Measurements from ENCODE around the gene RALGDS. TPM values are rescaled to one million over a fixed set of nuclear protein-coding genes. Genes with fewer than 3 reads are reported as not detected.

RALGDS gene
- total and polyA plus RNA-seq, 9 of the 15 experiments (the other 6 are each of a cell fraction or from before 2014, with no cell fraction given) = 0.75 to 43.3 (median 27.1) TPM

DNA sequence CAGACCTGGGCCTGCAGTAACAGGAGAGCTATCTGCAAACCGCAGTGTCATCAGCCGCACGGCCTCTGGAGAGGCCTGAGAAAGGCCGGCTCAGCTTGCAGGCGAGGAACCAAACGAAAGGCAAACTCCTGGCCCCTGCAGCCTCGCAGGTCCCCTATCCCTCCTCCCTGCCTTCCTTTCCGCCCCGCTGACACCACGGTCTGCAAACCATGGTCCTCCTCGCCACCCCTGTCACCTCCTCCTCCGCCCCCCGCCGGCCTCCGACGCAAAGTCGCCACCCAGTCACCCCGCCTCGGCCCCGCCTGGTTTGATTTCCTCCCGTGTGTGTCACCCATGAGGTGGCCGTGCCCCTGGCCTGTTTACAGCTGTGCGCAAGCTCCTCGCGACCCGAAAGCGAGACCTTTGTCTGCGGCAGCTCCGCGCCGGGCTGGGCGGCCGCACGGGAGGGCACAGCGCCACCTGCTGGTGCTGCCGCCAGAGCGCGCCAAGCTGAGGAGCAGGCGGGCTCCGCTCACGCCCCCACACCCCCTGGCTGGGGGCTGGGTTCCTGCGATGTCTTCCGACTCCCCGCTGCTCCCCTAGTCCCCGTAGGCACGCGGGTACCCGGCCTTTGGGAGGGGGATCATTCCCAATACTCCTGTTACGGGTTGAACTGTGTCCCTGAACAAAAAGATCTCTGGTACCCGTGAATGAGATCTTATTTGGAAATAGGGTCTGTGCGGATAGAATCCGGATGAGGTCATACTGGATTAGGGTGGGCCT lies 23.3 kb upstream of the RALGDS start (continued):
- TF ChIP-seq ZNF668 (CRISPR knock-in tag; IDR thresholded peaks at IDR 0.05) = no peak
- TF ChIP-seq ATF2 (CRISPR knock-in tag; IDR thresholded peaks at IDR 0.05) = no peak
- peak; percentile 68 for TF ChIP-seq BHLHE40 (IDR thresholded peaks at IDR 0.05; ENCODE audit: low read length)
- 0 out of 2 replicates have a peak, but pooled peaks have one; percentile 18 for TF ChIP-seq NFIC (IDR thresholded peaks at IDR 0.05)
- TF ChIP-seq EP300 (IDR thresholded peaks at IDR 0.05; ENCODE audit: low read length) = no peak
- no peak for TF ChIP-seq RBM14 (IDR thresholded peaks at IDR 0.05; ENCODE audit: borderline replicate concordance, insufficient read depth, low read depth, low read length)
- no peak for TF ChIP-seq TAL1 (IDR thresholded peaks at IDR 0.05)
- TF ChIP-seq ATF1 (CRISPR knock-in tag; IDR thresholded peaks at IDR 0.05) = no peak
- TF ChIP-seq ATF1 (tag; IDR thresholded peaks at IDR 0.05) = peak; percentile 64
- TF ChIP-seq ARNT (IDR thresholded peaks at IDR 0.05) = 0 out of 4 replicates have a peak, but pooled peaks of 1 of the 2 experiments have one; percentile 19
- no peak; the same call in 1 of the 2 replicates for TF ChIP-seq STAG1 (CRISPR knock-in tag; IDR thresholded peaks at IDR 0.05; ENCODE audit: borderline replicate concordance)
- no peak for TF ChIP-seq ZC3H4 (CRISPR knock-in tag; IDR thresholded peaks at IDR 0.05; ENCODE audit: borderline replicate concordance)
- no peak for TF ChIP-seq IFI16 (CRISPR knock-in tag; IDR thresholded peaks at IDR 0.05)
- no peak for TF ChIP-seq ZNF134 (CRISPR knock-in tag; conservative IDR thresholded peaks at IDR 0.05)
- no peak; the same call in 1 of the 2 replicates for TF ChIP-seq FOSL1 (tag; conservative IDR thresholded peaks at IDR 0.05)
- TF ChIP-seq, protein P1, sequence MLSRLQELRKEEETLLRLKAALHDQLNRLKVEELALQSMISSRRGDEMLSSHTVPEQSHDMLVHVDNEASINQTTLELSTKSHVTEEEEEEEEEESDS (CRISPR knock-in tag; IDR thresholded peaks at IDR 0.05) = no peak
- peak; percentile 83 for TF ChIP-seq CTBP1 (IDR thresholded peaks at IDR 0.05; ENCODE audit: borderline replicate concordance)
- no peak for TF ChIP-seq ZFP1 (CRISPR knock-in tag; IDR thresholded peaks at IDR 0.05)
- TF ChIP-seq NFRKB (IDR thresholded peaks at IDR 0.05; ENCODE audit: low read depth) = no peak
- no peak for TF ChIP-seq TGIF2 (CRISPR knock-in tag; IDR thresholded peaks at IDR 0.05)
- TF ChIP-seq, protein P2, sequence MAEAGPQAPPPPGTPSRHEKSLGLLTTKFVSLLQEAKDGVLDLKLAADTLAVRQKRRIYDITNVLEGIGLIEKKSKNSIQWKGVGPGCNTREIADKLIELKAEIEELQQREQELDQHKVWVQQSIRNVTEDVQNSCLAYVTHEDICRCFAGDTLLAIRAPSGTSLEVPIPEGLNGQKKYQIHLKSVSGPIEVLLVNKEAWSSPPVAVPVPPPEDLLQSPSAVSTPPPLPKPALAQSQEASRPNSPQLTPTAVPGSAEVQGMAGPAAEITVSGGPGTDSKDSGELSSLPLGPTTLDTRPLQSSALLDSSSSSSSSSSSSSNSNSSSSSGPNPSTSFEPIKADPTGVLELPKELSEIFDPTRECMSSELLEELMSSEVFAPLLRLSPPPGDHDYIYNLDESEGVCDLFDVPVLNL (CRISPR knock-in tag; IDR thresholded peaks at IDR 0.05; ENCODE audit: low read depth) = no peak
- no peak for TF ChIP-seq ASH1L (IDR thresholded peaks at IDR 0.05; ENCODE audit: borderline replicate concordance, low read depth, partially characterized antibody)
- TF ChIP-seq FOXK2 (conservative IDR thresholded peaks at IDR 0.05 in 1 of 2, IDR thresholded peaks at IDR 0.05 in 1 of 2; ENCODE audit: low read depth in 2 of 2) = peak; percentile 85 to 90
- peak; percentile 66; the same call in 1 of the 2 replicates for TF ChIP-seq HLTF (IDR thresholded peaks at IDR 0.05)
- TF ChIP-seq KLF6 (CRISPR knock-in tag; IDR thresholded peaks at IDR 0.05; ENCODE audit: borderline replicate concordance) = no peak; the same call in 1 of the 2 replicates
- TF ChIP-seq MYNN (IDR thresholded peaks at IDR 0.05) = peak; percentile 48; the same call in 1 of the 2 replicates
- no peak for TF ChIP-seq MYNN (CRISPR knock-in tag; IDR thresholded peaks at IDR 0.05)
- 0 out of 2 replicates have a peak, but pooled peaks have one; percentile 22 for TF ChIP-seq PML (IDR thresholded peaks at IDR 0.05; ENCODE audit: low read length)
